ENCODE results near the gene ASNSD1.

GRCh38 chr2:189633392-189633811 lies 27.9 kb upstream of the ASNSD1 start:
- no peak for TF ChIP-seq NR2C2 (CRISPR knock-in tag; IDR thresholded peaks at IDR 0.05; ENCODE audit: borderline replicate concordance)
- TF ChIP-seq, protein P1, sequence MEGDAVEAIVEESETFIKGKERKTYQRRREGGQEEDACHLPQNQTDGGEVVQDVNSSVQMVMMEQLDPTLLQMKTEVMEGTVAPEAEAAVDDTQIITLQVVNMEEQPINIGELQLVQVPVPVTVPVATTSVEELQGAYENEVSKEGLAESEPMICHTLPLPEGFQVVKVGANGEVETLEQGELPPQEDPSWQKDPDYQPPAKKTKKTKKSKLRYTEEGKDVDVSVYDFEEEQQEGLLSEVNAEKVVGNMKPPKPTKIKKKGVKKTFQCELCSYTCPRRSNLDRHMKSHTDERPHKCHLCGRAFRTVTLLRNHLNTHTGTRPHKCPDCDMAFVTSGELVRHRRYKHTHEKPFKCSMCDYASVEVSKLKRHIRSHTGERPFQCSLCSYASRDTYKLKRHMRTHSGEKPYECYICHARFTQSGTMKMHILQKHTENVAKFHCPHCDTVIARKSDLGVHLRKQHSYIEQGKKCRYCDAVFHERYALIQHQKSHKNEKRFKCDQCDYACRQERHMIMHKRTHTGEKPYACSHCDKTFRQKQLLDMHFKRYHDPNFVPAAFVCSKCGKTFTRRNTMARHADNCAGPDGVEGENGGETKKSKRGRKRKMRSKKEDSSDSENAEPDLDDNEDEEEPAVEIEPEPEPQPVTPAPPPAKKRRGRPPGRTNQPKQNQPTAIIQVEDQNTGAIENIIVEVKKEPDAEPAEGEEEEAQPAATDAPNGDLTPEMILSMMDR (CRISPR knock-in tag; IDR thresholded peaks at IDR 0.05), result peak; percentile 53
- TF ChIP-seq ZNF704 (CRISPR knock-in tag; IDR thresholded peaks at IDR 0.05; ENCODE audit: borderline replicate concordance), result no peak

Data from HepG2 (cell line).